Right atrium auricular region (tissue), 2 donors: ENCODE data around the gene CDK4. TPM values are rescaled to one million over a fixed set of nuclear protein-coding genes. Genes with fewer than 3 reads are reported as not detected.

Source experiments
- DNase-seq: peaks from one replicate; pipeline ENCODE4 v3.0.0-alpha.2; 2019; ENCODE audit warnings: low spot score
- H3K27ac ChIP-seq, 2 donors: fragments of 200-600 bp; sonication (generic); 1 replicate in 1 of 2; 2 replicates in 1 of 2; pipeline ENCODE4 v1.5.1; 2016 to 2019
- H3K27me3 ChIP-seq, 2 donors: fragments of 200-600 bp; sonication (generic); one replicate each; pipeline versions ENCODE4 v1.5.1 to v1.6.0; 2017 to 2019
- H3K36me3 ChIP-seq: fragments of 200-600 bp; sonication (generic); one replicate; pipeline ENCODE4 v1.5.1; 2016
- H3K4me1 ChIP-seq, 2 donors: fragments of 200-600 bp; sonication (generic); one replicate each; pipeline versions ENCODE4 v1.5.1 to v1.6.0; 2017 to 2019
- H3K4me3 ChIP-seq, 2 donors: fragments of 200-600 bp; sonication (generic); 1 replicate in 1 of 2; 2 replicates in 1 of 2; pipeline ENCODE4 v1.5.1; 2017 to 2019; ENCODE audit warnings: mild to moderate bottlenecking in 1 of 2, moderate library complexity in 1 of 2
- H3K9me3 ChIP-seq, 2 donors: fragments of 200-600 bp; sonication (generic); one replicate each; pipeline ENCODE4 v1.5.1; 2019
- CTCF ChIP-seq, 2 donors: fragments of 200-600 bp; sonication (generic); IDR thresholded peaks; one replicate each; pipeline ENCODE4 v1.5.1; 2019; ENCODE audit warnings: antibody characterized with exemption in 2 of 2
- total RNA-seq, 2 donors: library from RNA; depleted of rRNA; stranded (reverse); fragments of >200 nt; gene quantifications; one replicate each; pipeline ENCODE4 v1.1.0, GENCODE V29; 2016

Gene CDK4
- total RNA-seq, 2 donors from 2014 or later: 32.1 to 59.7 TPM

- peak within 1 kb of the TSS; percentile 23 to 33 for H3K27ac ChIP-seq
- peaks cover 0 to 41% of the 10 kb centered on the region in 2 donors for H3K4me1 ChIP-seq
- no peaks in the 10 kb centered on the region for H3K36me3 ChIP-seq
- no peaks in the 10 kb centered on the region for H3K9me3 ChIP-seq
- H3K27me3 ChIP-seq: peaks cover 16 to 29% of the 10 kb centered on the region in 2 donors
- TF ChIP-seq CTCF (IDR thresholded peaks at IDR 0.05): no peak
- DNase-seq: no peak
- H3K4me3 ChIP-seq: peak within 1 kb of the TSS; percentile 34 to 49
Measured at GRCh38 chr12:57738661-57739237, 13.4 kb downstream of the CDK4 start, which contains the start of gene AGAP2. AGAP2 (minus strand) TSS chr12:57738742; CDS start chr12:57738246, 496 bp downstream.

- TF ChIP-seq CTCF (IDR thresholded peaks at IDR 0.05): peak in 1 of 2 donors; percentile 49
- Histone ChIP-seq H3K4me1 (peaks cover 0 to 41% of the 10 kb centered on the region in 2 donors), H3K4me3 (peak overlapping the region; percentile 34 to 49), H3K36me3 (no peaks in the 10 kb centered on the region), H3K9me3 (no peaks in the 10 kb centered on the region), H3K27me3 (peaks cover 16 to 29% of the 10 kb centered on the region in 2 donors), H3K27ac (peak overlapping the region; percentile 23 to 33)
- DNase-seq: no peak
Measured at GRCh38 chr12:57737467-57738460, 14.3 kb downstream of the CDK4 start.

GRCh38 chr12:57736741-57737466, 15.2 kb downstream of the CDK4 start:
- Histone ChIP-seq H3K27ac (peak overlapping the region in 1 of 2 donors; percentile 23), H3K36me3 (no peaks in the 10 kb centered on the region), H3K4me3 (peak overlapping the region in 1 of 2 donors; percentile 49), H3K27me3 (peaks cover 16 to 29% of the 10 kb centered on the region in 2 donors), H3K9me3 (no peaks in the 10 kb centered on the region), H3K4me1 (peaks cover 0 to 41% of the 10 kb centered on the region in 2 donors)
- no peak for TF ChIP-seq CTCF (IDR thresholded peaks at IDR 0.05)
- DNase-seq: no peak

- no peak for DNase-seq
- H3K4me3 ChIP-seq: peak overlapping the region in 1 of 2 donors; percentile 49
- peak in 1 of 2 donors; percentile 44 for TF ChIP-seq CTCF (IDR thresholded peaks at IDR 0.05)
- no peaks in the 10 kb centered on the region for H3K36me3 ChIP-seq
- H3K27me3 ChIP-seq: peaks cover 16 to 29% of the 10 kb centered on the region in 2 donors
- no peak overlapping the region for H3K27ac ChIP-seq
- H3K9me3 ChIP-seq: no peaks in the 10 kb centered on the region
- H3K4me1 ChIP-seq: peaks cover 0 to 41% of the 10 kb centered on the region in 2 donors
Measured at GRCh38 chr12:57735952-57736740, 16.0 kb downstream of the CDK4 start.
